IPS-18c (cell line): ENCODE data around the gene RAPGEFL1.
"Not testable (repeated sequence)": the region's sequence is repeated elsewhere in the genome, so short reads cannot be mapped to it uniquely, and the experiment has no call there.

Source experiments
- H3K4me3 ChIP-seq: 2 replicates; pipeline ENCODE4 v1.7.0; 2013; ENCODE audit warnings: low read depth, mild to moderate bottlenecking, low read length, moderate library complexity; ENCODE audit not compliant: insufficient read depth
- H3K9me3 ChIP-seq: one replicate; pipeline ENCODE4 v1.6.1; 2013; ENCODE audit warnings: mild to moderate bottlenecking, low read length, moderate library complexity; ENCODE audit not compliant: control insufficient read depth, insufficient read depth

Gene RAPGEFL1

DNA sequence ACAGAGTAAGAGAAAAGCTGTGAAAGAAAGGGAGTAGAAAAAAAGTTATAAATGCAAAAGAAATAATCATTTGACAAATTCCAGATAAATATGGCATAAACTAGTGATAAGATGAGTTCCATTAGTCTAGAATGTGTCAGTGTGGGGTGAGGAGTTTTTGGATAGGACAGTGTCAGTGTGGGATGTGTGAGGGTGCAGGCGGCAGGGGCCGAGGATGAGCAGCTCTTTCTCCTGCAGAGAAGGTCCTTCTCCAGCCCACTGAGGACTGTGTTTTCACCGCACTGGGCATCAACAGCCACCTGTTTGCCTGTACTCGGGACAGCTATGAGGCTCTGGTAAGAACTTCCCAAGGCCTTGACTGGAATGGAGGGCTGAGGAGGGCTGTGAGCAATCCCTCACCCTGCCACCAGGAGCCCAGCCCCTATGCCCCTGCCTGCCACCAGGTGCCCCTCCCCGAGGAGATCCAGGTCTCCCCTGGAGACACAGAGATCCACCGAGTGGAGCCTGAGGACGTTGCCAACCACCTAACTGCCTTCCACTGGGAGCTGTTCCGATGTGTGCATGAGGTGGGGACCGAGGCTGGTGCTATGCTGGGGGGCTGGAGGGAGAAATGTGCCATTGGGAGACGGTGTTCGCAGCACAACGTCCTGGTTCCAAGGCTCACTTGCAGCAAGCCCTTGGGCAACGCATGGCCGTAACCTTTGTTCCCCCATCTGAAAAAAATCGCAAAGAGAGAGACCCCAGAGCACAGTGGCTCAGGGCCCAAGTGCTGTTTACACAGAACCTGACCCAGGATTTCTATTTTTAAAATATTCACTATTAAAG, 13.1 kb downstream of the RAPGEFL1 start:
- peak overlapping the region; percentile 61; the same call in 1 of the 2 replicates for H3K4me3 ChIP-seq
- H3K9me3 ChIP-seq = no peaks in the 10 kb centered on the region

GRCh38 chr17:40191237-40192208, 14.3 kb downstream of the RAPGEFL1 start:
- H3K4me3 ChIP-seq = peak overlapping the region; percentile 61
- no peaks in the 10 kb centered on the region for H3K9me3 ChIP-seq

DNA sequence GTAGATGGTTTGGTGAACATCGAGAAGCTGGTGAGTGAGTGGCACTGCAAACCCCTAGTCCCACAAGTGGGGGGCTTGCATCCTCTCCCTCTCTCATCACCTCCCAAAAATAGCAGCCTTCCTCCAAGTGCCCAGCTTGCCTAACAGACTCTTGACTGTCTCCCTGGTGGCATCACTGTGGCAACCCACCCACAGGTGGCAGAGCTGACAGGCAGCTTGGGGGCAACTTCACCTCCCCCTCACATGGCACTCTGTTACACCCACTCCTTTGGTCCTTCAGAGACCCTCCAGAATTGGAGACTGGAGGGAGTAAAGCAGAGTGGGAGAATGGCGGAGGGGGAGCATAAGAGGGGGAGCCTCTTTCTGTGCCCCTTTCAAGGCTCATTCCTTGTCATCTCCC, 15.7 kb downstream of the RAPGEFL1 start:
- H3K9me3 ChIP-seq = no peaks in the 10 kb centered on the region
- no peak overlapping the region for H3K4me3 ChIP-seq

- no peak overlapping the region for H3K4me3 ChIP-seq
- no peaks in the 10 kb centered on the region for H3K9me3 ChIP-seq
Observed at GRCh38 chr17:40194821-40195220, 17.6 kb downstream of the RAPGEFL1 start.

DNA sequence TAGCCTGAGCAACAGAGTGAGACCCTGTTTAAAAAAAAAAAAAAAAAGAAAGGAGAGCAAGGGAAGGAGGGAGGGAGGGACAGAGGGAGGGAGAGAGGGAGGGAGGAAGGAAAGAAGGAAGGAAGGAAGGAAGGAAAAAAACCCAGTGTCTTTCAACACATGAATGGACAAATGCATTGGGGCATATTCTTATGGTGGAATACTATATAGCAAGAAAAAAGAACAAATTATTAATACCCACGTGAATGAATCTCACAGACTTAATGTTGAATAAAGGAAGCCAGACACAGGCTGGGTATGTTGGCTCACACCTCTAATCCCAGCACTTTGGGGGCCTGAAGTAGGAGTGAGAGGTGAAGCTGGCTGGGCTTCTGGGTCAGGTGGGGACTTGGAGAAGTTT, 20.3 kb downstream of the RAPGEFL1 start:
- Histone ChIP-seq H3K4me3 (no peak overlapping the region), H3K9me3 (no peaks in the 10 kb centered on the region)

- not testable (repeated sequence) for H3K9me3 ChIP-seq, H3K4me3 ChIP-seq
Observed at GRCh38 chr17:40197965-40198456, 20.7 kb downstream of the RAPGEFL1 start.

GRCh38 chr17:40198576-40198975, 21.3 kb downstream of the RAPGEFL1 start:
- no peaks in the 10 kb centered on the region for H3K9me3 ChIP-seq
- no peak overlapping the region for H3K4me3 ChIP-seq

DNA sequence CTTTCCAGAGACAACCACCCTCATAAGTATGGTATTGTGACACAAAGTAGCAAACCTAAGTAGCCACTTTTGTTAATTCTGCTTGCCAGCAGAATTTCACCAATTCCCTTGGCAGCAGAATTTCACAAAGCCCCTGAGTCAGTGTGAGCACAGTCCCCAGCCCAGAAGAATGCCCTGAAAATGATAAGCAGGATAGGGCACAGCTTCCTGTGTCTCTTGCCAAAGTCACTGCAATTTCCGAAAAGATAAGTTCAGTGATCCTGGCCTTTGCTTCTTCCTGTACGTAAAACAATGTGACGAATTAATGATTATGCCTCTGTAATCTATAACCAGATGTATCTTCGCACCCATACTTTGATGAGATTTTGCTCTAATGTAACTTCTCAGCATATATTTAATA, 25.9 kb downstream of the RAPGEFL1 start:
- H3K4me3 ChIP-seq = no peak overlapping the region
- H3K9me3 ChIP-seq = no peaks in the 10 kb centered on the region

DNA sequence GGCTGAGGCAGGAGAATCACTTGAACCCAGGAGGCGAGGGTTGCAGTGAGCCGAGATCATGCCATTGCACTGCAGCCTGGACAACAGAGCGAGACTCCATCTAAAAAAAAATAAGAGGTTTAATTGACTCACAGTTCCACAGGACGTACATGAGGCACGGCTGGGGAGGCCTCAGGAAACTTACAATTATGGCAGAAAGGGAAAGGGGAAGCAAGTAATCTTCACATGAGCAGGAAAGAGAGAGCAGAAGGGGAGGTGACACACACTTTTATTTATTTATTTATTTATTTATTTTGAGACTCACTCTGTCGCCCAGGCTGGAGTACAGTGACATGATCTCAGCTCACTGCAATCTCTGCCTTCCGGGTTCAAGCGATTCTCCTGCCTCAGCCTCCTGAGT, 28.9 kb downstream of the RAPGEFL1 start:
- H3K4me3 ChIP-seq, H3K9me3 ChIP-seq: not testable (repeated sequence)

DNA sequence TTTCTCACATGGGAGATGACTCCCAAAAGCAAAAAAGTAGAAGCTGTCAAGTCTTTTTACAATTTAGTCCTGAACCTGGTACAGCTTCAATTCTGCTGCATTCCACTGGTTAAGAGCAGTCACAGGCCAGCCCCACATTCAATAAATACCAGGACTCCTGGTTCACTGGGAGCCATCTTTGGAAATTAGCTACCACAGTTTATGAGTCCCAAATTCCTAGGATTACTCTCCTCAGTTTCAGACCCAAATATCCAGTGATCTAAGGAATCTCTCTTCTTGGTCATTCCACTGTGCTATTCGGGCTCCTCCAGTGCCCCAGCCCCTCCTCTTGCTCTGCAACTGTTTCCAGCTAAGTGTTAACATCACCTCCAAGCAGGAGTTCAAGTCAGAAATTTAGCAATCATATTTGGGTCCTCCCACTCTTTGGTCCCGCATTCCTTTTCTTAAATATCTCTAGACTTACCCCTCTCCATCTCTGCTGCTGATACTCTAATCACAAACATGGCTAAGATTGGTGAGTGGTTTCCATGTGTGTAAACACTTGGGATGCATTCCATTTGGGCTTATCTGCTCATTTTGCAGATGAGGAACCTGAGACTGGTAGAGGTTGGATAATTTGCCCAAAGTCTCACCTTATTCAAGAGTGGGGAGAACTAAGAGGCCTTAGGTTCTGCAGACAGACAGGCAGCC, 32.3 kb downstream of the RAPGEFL1 start:
- Histone ChIP-seq H3K4me3 (no peak overlapping the region), H3K9me3 (no peaks in the 10 kb centered on the region)

DNA sequence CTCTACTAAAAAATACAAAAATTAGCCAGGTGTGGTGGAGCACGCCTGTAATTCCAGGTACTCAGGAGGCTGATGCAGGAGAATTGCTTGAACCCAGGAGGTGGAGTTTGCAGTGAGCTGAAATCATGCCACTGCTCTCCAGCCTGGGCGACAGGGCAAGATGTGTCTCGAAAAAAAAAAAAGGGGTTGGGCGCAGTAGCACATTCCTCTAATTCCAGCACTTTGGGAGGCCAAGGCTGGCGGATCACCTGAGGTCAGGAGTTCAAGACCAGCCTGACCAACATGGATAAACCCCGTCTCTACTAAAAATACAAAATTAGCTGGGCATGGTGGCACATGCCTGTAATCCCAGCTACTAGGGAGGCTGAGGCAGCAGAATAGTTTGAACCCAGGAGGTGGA, 36.6 kb downstream of the RAPGEFL1 start:
- not testable (repeated sequence) for H3K9me3 ChIP-seq, H3K4me3 ChIP-seq

DNA sequence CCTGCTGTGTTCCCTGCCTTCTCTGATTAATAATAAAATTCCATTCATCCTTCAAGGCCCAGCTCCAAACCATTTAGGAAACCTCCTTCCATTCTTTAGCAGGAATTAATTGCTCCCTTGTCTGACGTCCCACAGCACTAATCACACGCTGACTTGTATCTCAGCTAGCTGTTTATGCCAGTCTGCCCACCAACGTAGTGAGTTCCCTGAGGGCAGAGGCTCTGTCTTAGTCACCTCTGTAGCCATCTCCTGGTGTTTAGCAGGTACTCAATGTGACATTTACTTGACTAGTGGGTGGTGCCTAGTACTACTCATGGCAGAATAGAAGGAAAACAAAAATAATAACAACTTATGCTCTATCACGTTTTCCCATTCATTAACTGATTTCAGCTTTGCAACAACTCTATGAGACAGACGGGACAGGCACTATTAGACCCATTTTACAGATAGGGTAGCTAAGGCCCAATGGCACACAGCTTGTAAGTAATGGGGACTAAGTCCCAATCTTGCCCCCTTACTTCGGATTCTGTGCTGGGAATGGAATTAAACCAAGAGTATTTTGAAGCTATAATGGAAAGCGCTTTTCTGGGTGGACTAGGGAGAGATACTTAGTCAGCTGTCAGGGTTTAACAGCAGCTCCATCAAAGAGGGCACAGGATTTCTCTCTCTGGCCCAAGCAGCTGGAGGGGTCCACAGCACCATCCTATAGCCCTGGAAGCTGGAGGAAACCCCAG, 40.9 kb downstream of the RAPGEFL1 start:
- Histone ChIP-seq H3K4me3 (peak overlapping the region; percentile 53; the same call in 1 of the 2 replicates), H3K9me3 (no peaks in the 10 kb centered on the region)

DNA sequence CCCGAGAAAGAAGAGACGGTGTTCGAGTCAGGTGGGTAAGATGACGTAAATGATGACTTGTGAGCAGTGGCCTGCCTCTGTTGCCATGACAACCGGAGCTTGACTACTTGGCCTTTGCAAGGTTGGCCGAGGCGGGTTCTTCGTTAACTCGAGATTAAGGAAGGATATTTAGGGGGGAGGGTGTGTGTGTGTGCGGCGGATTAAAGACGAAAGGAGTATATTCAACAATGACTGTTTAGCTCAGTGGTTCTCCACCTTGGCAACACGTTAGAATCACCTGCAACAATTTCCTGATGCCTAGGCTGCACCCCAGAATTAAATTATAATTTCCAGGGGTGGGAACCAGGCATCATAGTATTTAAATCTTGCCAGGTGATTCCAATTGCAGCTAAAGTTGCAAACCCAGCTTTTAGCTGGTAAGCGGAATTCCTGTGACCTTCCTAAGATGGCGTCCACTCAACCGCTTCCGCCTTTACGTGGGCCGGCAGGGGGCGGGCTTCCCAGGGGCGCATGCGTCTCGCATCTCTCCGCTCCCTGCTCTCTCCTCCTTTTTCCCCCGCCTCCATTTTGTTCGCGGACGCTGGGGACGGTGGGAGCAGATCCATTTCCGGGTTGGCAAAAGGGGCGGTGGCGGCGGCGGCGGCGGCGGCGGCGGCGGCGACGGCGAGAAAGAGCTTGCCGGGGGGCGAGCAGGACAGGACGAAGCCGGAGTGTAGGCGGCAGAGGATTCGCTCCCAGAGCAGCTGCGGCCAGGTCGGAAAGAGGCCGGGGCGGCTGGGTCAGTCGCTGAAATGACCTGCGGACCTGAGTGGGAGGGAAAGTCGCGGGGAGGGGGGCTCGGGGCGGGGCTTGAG, 41.7 kb downstream of the RAPGEFL1 start, which contains the start of gene WIPF2:
WIPF2 (plus strand) TSS at position 565 of the 854 bp plus-strand sequence. CDS start 37,156 bp downstream, outside the sequence.
- Histone ChIP-seq H3K9me3 (no peaks in the 10 kb centered on the region), H3K4me3 (peak within 1 kb of the TSS; percentile 56)

GRCh38 chr17:40219594-40220338, 42.5 kb downstream of the RAPGEFL1 start:
- Histone ChIP-seq H3K9me3 (no peaks in the 10 kb centered on the region), H3K4me3 (peak overlapping the region; percentile 56)
